Hepatocyte (in vitro differentiated cells): ENCODE results near the gene CEACAM8. TPM values are rescaled to one million over a fixed set of nuclear protein-coding genes. Genes with fewer than 3 reads are reported as not detected.

Experiments used
- DNase-seq: peaks from one replicate; pipeline ENCODE4 v3.0.0-alpha.2; 2016; ENCODE audit warnings: low spot score
- H2AFZ ChIP-seq: fragments of 200-600 bp; sonication (generic); 2 replicates; pipeline ENCODE4 v1.6.0; 2016; ENCODE audit warnings: antibody characterized with exemption, mild to moderate bottlenecking
- H3K27ac ChIP-seq: fragments of 200-600 bp; sonication (generic); 2 replicates; pipeline ENCODE4 v1.5.1; 2016; ENCODE audit warnings: mild to moderate bottlenecking
- H3K27me3 ChIP-seq: fragments of 200-600 bp; sonication (generic); 2 replicates; pipeline ENCODE4 v1.6.1; 2016
- H3K36me3 ChIP-seq: fragments of 200-600 bp; sonication (generic); replicated peaks from 2 replicates; pipeline ENCODE4 v1.5.1; 2016; ENCODE audit warnings: low read depth; ENCODE audit not compliant: insufficient read depth
- H3K4me1 ChIP-seq: fragments of 200-600 bp; sonication (generic); 2 replicates; pipeline ENCODE4 v1.5.1; 2016; ENCODE audit warnings: mild to moderate bottlenecking, moderate library complexity; ENCODE audit not compliant: insufficient read depth
- H3K4me2 ChIP-seq: fragments of 200-600 bp; sonication (generic); 2 replicates; pipeline ENCODE4 v1.6.0; 2016
- H3K4me3 ChIP-seq: fragments of 200-600 bp; sonication (generic); 2 replicates; pipeline ENCODE4 v1.5.1; 2016; ENCODE audit warnings: mild to moderate bottlenecking
- H3K79me2 ChIP-seq: fragments of 200-600 bp; sonication (generic); 2 replicates; pipeline ENCODE4 v1.6.0; 2017; ENCODE audit warnings: mild to moderate bottlenecking
- H3K9me2 ChIP-seq: fragments of 200-600 bp; sonication (generic); replicated peaks from 2 replicates; pipeline ENCODE4 v1.6.0; 2017; ENCODE audit warnings: mild to moderate bottlenecking; ENCODE audit not compliant: insufficient read depth
- H3K9me3 ChIP-seq: fragments of 200-600 bp; sonication (generic); 2 replicates; pipeline ENCODE4 v1.5.1; 2016; ENCODE audit warnings: low read depth, mild to moderate bottlenecking
- H4K20me1 ChIP-seq: fragments of 200-600 bp; sonication (generic); 2 replicates; pipeline ENCODE4 v1.6.0; 2016; ENCODE audit warnings: mild to moderate bottlenecking; ENCODE audit not compliant: insufficient read depth, poor library complexity, severe bottlenecking
- EZH2 ChIP-seq: fragments of 200-600 bp; sonication (generic); IDR thresholded peaks from 2 replicates; pipeline ENCODE4 v1.6.1; 2016; ENCODE audit warnings: antibody characterized with exemption, mild to moderate bottlenecking, borderline replicate concordance
- EZH2phosphoT487 ChIP-seq: fragments of 200-600 bp; sonication (generic); IDR thresholded peaks from one replicate; pipeline ENCODE4 v1.6.1; 2018; ENCODE audit warnings: antibody characterized with exemption, mild to moderate bottlenecking, low read depth, moderate library complexity; ENCODE audit not compliant: unreplicated experiment, severe bottlenecking
- WGBS: methylation state at CpG from one replicate; pipeline ENCODE4 v1.1.6; 2016; ENCODE audit warnings: low lambda C conversion rate; ENCODE audit errors: missing lambda C conversion rate; 5-methylcytosine and 5-hydroxymethylcytosine counted together
- polyA plus RNA-seq: library from polyadenylated mRNA; unstranded; fragments of >200 nt; fragmentation: Nextera tagmentation; extraction: Ambion mirVana; gene quantifications from 2 replicates; pipeline ENCODE4 v1.2.1, GENCODE V29; 2016
- total RNA-seq: library from RNA; depleted of rRNA; stranded (reverse); fragments of >200 nt; gene quantifications from 2 replicates; pipeline ENCODE4 v1.2.3, GENCODE V29; 2014
- TF ChIP-seq, protein P1 (sequence below): fragments of 200-600 bp; sonication (generic); IDR thresholded peaks from 2 replicates; pipeline ENCODE4 v1.5.1; 2016; ENCODE audit warnings: antibody characterized with exemption, mild to moderate bottlenecking; ENCODE audit not compliant: poor library complexity

Gene CEACAM8
- total and polyA plus RNA-seq, 2 experiments from 2014 or later = not detected

GRCh38 chr19:42606660-42607351 is 12.1 kb upstream of the CEACAM8 start:
- H3K79me2 ChIP-seq = no peaks in the 10 kb centered on the region
- no peaks in the 10 kb centered on the region for H3K9me3 ChIP-seq
- no peak overlapping the region for H3K4me3 ChIP-seq
- no peak overlapping the region for H3K27ac ChIP-seq
- H3K4me2 ChIP-seq = no peak overlapping the region
- no peaks in the 10 kb centered on the region for H3K27me3 ChIP-seq
- H2AFZ ChIP-seq = no peak overlapping the region
- no peaks in the 10 kb centered on the region for H4K20me1 ChIP-seq
- no peaks in the 10 kb centered on the region for H3K9me2 ChIP-seq
- no peaks in the 10 kb centered on the region for H3K4me1 ChIP-seq
- no peaks in the 10 kb centered on the region for H3K36me3 ChIP-seq
- DNase-seq = peak; percentile 50
- TF ChIP-seq, protein P1, sequence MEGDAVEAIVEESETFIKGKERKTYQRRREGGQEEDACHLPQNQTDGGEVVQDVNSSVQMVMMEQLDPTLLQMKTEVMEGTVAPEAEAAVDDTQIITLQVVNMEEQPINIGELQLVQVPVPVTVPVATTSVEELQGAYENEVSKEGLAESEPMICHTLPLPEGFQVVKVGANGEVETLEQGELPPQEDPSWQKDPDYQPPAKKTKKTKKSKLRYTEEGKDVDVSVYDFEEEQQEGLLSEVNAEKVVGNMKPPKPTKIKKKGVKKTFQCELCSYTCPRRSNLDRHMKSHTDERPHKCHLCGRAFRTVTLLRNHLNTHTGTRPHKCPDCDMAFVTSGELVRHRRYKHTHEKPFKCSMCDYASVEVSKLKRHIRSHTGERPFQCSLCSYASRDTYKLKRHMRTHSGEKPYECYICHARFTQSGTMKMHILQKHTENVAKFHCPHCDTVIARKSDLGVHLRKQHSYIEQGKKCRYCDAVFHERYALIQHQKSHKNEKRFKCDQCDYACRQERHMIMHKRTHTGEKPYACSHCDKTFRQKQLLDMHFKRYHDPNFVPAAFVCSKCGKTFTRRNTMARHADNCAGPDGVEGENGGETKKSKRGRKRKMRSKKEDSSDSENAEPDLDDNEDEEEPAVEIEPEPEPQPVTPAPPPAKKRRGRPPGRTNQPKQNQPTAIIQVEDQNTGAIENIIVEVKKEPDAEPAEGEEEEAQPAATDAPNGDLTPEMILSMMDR = peak; percentile 30
- no peak for TF ChIP-seq EZH2phosphoT487
- 37% methylated on average over 14 of the region's 14 CpGs for WGBS

- Histone ChIP-seq H3K4me2 (no peak overlapping the region), H3K27ac (no peak overlapping the region), H3K79me2 (no peaks in the 10 kb centered on the region), H3K9me3 (no peaks in the 10 kb centered on the region), H3K4me1 (no peaks in the 10 kb centered on the region), H3K27me3 (no peaks in the 10 kb centered on the region), H3K9me2 (no peaks in the 10 kb centered on the region), H3K36me3 (no peaks in the 10 kb centered on the region), H2AFZ (no peak overlapping the region), H3K4me3 (no peak overlapping the region), H4K20me1 (no peaks in the 10 kb centered on the region)
- WGBS = 25% methylated on average over 5 of the region's 5 CpGs
- DNase-seq = peak; percentile 41
- TF ChIP-seq EZH2 (no peak), EZH2phosphoT487 (no peak)
- TF ChIP-seq, protein P1 = no peak
These were observed 7.2 kb upstream of the CEACAM8 start for GRCh38 chr19:42601811-42602443.

DNA sequence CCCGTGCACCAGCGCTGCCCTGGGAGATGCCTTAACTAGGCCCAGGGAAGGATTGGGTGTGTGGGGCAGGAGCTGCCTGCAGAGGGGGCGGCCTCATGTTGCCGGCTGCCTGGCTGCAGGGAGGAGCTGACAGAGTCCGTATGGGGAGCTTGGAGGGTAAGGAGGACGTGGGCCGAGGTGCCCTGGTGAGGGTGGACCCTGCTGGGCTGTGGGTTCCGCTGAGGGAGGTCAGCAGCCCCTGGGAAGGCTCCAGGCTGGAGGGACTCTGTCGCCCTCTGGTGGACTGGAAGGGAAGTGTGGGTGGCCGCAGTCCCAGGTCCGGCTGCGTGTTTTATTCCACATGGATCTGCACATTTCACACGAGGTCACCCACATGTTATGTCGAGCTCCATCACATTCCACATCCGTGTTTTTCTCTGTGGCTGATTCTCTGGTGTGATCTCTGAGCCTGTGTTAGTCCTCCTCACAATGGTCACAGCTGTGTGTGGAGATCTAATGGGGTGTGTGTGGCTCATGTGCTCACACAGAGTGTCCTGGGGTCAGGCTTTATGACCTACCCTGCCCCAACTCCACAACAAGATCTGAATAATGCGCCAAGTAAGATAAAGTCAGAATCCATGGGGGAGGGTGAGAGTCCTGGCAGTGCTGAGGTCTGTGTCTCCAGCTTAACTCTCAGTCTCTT is 1.8 kb upstream of the CEACAM8 start:
- H4K20me1 ChIP-seq = no peaks in the 10 kb centered on the region
- 21% methylated on average over 16 of the region's 16 CpGs for WGBS
- DNase-seq = peak; percentile 41

More for the DNA sequence above, 1.8 kb upstream of the CEACAM8 start:
- Histone ChIP-seq H3K79me2 (no peaks in the 10 kb centered on the region), H3K4me2 (no peak overlapping the region), H3K4me3 (no peak overlapping the region), H3K4me1 (no peaks in the 10 kb centered on the region), H3K27me3 (no peaks in the 10 kb centered on the region), H3K9me2 (no peaks in the 10 kb centered on the region), H2AFZ (no peak overlapping the region), H3K36me3 (no peaks in the 10 kb centered on the region), H3K9me3 (no peaks in the 10 kb centered on the region), H3K27ac (no peak overlapping the region)
- TF ChIP-seq EZH2phosphoT487 = no peak
- TF ChIP-seq, protein P1 = peak; percentile 71
